GM12878 (cell line): ENCODE measurements around the gene ZNRF3.

ENCODE experiments used
- ESRRA ChIP-seq: IDR thresholded peaks from 2 replicates; pipeline ENCODE4 v1.6.1; 2012; ENCODE audit warnings: mild to moderate bottlenecking, low read length, improper control_type of control experiment
- ETV6 ChIP-seq, 2 experiments: fragments of 450-650 bp in 1 of 2; IDR thresholded peaks in 1 of 2; conservative IDR thresholded peaks in 1 of 2; 2 replicates each; pipeline ENCODE4 v1.6.1; 2014; ENCODE audit warnings: antibody characterized with exemption in 1 of 2, borderline replicate concordance in 1 of 2, low read depth in 1 of 2, mild to moderate bottlenecking in 1 of 2, moderate library complexity in 1 of 2
- NFYA ChIP-seq: IDR thresholded peaks from 2 replicates; pipeline ENCODE4 v1.6.1; 2011; ENCODE audit warnings: low read depth, mild to moderate bottlenecking, low read length, improper control_type of control experiment, borderline replicate concordance
- NRF1 ChIP-seq: conservative IDR thresholded peaks from 2 replicates; pipeline ENCODE4 v1.6.1; 2011; ENCODE audit warnings: mild to moderate bottlenecking, low read depth, low read length, improper control_type of control experiment
- PKNOX1 ChIP-seq: fragments of 450-650 bp; IDR thresholded peaks from 2 replicates; pipeline ENCODE4 v1.6.1; 2016; ENCODE audit warnings: mild to moderate bottlenecking
- POLR2A ChIP-seq: IDR thresholded peaks from 2 replicates; pipeline ENCODE4 v1.6.1; 2011; ENCODE audit warnings: low read depth, mild to moderate bottlenecking, low read length
- POLR2AphosphoS5 ChIP-seq: IDR thresholded peaks from 2 replicates; pipeline ENCODE4 v1.6.1; 2011; ENCODE audit warnings: mild to moderate bottlenecking, low read length, inconsistent platforms
- REST ChIP-seq: IDR thresholded peaks from 2 replicates; pipeline ENCODE4 v1.6.1; 2012; ENCODE audit warnings: mild to moderate bottlenecking, low read depth, low read length
- SPI1 ChIP-seq: IDR thresholded peaks from 2 replicates; pipeline ENCODE4 v1.6.1; 2011; ENCODE audit warnings: low read depth, mild to moderate bottlenecking, low read length, moderate library complexity, borderline replicate concordance; ENCODE audit not compliant: insufficient read depth
- SREBF1 ChIP-seq: IDR thresholded peaks from 2 replicates; pipeline ENCODE4 v1.6.1; 2012; ENCODE audit warnings: mild to moderate bottlenecking, low read length
- TARDBP ChIP-seq: IDR thresholded peaks from 2 replicates; pipeline ENCODE4 v1.6.1; 2016; ENCODE audit warnings: borderline replicate concordance
- TF ChIP-seq, protein P1 (sequence below), 3 experiments: IDR thresholded peaks in 2 of 3; conservative IDR thresholded peaks in 1 of 3; 2 replicates each; pipeline ENCODE4 v1.5.1; 2011; ENCODE audit warnings: low read depth in 3 of 3, low read length in 3 of 3, mild to moderate bottlenecking in 3 of 3, control low read depth in 2 of 3, moderate library complexity in 2 of 3, inconsistent platforms in 1 of 3, mixed read lengths in 1 of 3; ENCODE audit not compliant: control insufficient read depth in 2 of 3, insufficient read depth in 1 of 3; ENCODE audit errors: extremely low read depth in 1 of 3
- TF ChIP-seq, protein P2 (sequence below): IDR thresholded peaks from 2 replicates; pipeline ENCODE4 v1.6.1; 2011; ENCODE audit warnings: low read depth, low read length, improper control_type of control experiment, borderline replicate concordance
- TF ChIP-seq, protein P3 (sequence below): fragments of 450-650 bp; conservative IDR thresholded peaks from 2 replicates; pipeline ENCODE4 v1.6.1; 2017; ENCODE audit warnings: mild to moderate bottlenecking, moderate library complexity

DNA sequence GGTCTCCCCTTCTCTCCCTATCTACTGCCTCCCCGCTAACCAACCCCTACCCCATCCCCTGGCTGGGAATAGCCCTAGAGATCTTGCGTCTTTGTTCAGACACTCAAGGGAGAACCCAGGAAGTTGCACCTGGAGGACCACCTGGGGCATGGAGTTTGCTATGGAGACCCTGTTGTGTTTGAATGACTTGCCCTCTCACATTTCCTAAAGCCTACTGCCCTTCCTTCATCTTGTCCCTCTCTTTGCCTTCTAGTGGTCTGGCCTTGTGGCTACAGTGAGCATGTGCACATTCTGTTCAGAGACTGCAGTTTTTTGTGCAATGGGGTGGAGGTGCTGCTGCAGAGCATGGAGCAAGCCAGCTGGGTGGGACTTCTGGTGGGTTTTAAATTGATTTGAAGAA is 42.5 kb downstream of the ZNRF3 start:
- TF ChIP-seq, protein P1, sequence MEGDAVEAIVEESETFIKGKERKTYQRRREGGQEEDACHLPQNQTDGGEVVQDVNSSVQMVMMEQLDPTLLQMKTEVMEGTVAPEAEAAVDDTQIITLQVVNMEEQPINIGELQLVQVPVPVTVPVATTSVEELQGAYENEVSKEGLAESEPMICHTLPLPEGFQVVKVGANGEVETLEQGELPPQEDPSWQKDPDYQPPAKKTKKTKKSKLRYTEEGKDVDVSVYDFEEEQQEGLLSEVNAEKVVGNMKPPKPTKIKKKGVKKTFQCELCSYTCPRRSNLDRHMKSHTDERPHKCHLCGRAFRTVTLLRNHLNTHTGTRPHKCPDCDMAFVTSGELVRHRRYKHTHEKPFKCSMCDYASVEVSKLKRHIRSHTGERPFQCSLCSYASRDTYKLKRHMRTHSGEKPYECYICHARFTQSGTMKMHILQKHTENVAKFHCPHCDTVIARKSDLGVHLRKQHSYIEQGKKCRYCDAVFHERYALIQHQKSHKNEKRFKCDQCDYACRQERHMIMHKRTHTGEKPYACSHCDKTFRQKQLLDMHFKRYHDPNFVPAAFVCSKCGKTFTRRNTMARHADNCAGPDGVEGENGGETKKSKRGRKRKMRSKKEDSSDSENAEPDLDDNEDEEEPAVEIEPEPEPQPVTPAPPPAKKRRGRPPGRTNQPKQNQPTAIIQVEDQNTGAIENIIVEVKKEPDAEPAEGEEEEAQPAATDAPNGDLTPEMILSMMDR (IDR thresholded peaks at IDR 0.05 in 2 of 3, conservative IDR thresholded peaks at IDR 0.05 in 1 of 3; ENCODE audit: control insufficient read depth in 2 of 3, extremely low read depth in 1 of 3, insufficient read depth in 1 of 3, low read depth in 3 of 3, low read length in 3 of 3), result no peak
- TF ChIP-seq POLR2AphosphoS5 (no peak), ETV6 (conservative IDR thresholded peaks at IDR 0.05 in 1 of 2, IDR thresholded peaks at IDR 0.05 in 1 of 2; ENCODE audit: borderline replicate concordance in 1 of 2, low read depth in 1 of 2) (no peak), POLR2A (no peak), TARDBP (no peak), SPI1 (no peak), ESRRA (no peak), PKNOX1 (no peak), NRF1 (no peak), REST (no peak), NFYA (no peak), SREBF1 (no peak)
- TF ChIP-seq, protein P2, sequence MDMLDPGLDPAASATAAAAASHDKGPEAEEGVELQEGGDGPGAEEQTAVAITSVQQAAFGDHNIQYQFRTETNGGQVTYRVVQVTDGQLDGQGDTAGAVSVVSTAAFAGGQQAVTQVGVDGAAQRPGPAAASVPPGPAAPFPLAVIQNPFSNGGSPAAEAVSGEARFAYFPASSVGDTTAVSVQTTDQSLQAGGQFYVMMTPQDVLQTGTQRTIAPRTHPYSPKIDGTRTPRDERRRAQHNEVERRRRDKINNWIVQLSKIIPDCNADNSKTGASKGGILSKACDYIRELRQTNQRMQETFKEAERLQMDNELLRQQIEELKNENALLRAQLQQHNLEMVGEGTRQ, result no peak
- TF ChIP-seq, protein P3, sequence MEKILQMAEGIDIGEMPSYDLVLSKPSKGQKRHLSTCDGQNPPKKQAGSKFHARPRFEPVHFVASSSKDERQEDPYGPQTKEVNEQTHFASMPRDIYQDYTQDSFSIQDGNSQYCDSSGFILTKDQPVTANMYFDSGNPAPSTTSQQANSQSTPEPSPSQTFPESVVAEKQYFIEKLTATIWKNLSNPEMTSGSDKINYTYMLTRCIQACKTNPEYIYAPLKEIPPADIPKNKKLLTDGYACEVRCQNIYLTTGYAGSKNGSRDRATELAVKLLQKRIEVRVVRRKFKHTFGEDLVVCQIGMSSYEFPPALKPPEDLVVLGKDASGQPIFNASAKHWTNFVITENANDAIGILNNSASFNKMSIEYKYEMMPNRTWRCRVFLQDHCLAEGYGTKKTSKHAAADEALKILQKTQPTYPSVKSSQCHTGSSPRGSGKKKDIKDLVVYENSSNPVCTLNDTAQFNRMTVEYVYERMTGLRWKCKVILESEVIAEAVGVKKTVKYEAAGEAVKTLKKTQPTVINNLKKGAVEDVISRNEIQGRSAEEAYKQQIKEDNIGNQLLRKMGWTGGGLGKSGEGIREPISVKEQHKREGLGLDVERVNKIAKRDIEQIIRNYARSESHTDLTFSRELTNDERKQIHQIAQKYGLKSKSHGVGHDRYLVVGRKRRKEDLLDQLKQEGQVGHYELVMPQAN, result no peak
